Endothelial cell (in vitro differentiated cells): ENCODE data around the gene SLC25A28. TPM values are rescaled to one million over a fixed set of nuclear protein-coding genes. Genes with fewer than 3 reads are reported as not detected.

Source experiments
- DNase-seq: peaks from one replicate; pipeline ENCODE4 v3.0.0; 2021; ENCODE audit warnings: low spot score
- H3K27ac Mint-ChIP-seq: one replicate; pipeline ENCODE4 v1.8.0; 2021; ENCODE audit warnings: mixed read lengths, inconsistent platforms; ENCODE audit not compliant: unreplicated experiment
- H3K27me3 Mint-ChIP-seq: one replicate; pipeline ENCODE4 v1.8.0; 2021; ENCODE audit warnings: mild to moderate bottlenecking, moderate library complexity, mixed read lengths, inconsistent platforms; ENCODE audit not compliant: unreplicated experiment
- H3K36me3 Mint-ChIP-seq: one replicate; pipeline ENCODE4 v1.8.0; 2021; ENCODE audit warnings: mild to moderate bottlenecking, low read depth, mixed read lengths, inconsistent platforms; ENCODE audit not compliant: unreplicated experiment
- H3K4me1 Mint-ChIP-seq: one replicate; pipeline ENCODE4 v1.8.0; 2021; ENCODE audit warnings: mild to moderate bottlenecking, mixed read lengths, inconsistent platforms; ENCODE audit not compliant: unreplicated experiment
- H3K4me3 Mint-ChIP-seq: one replicate; pipeline ENCODE4 v1.8.0; 2021; ENCODE audit warnings: mild to moderate bottlenecking, mixed read lengths, inconsistent platforms; ENCODE audit not compliant: unreplicated experiment
- H3K9me3 Mint-ChIP-seq: one replicate; pipeline ENCODE4 v1.8.0; 2021; ENCODE audit warnings: mixed read lengths, inconsistent platforms; ENCODE audit not compliant: unreplicated experiment
- CTCF ChIP-seq: fragments of 200-600 bp; sonication (generic); IDR thresholded peaks from one replicate; pipeline ENCODE4 v1.5.0; 2021; ENCODE audit warnings: antibody characterized with exemption; ENCODE audit not compliant: unreplicated experiment
- long read RNA-seq: library from polyadenylated mRNA; unstranded; transcript quantifications from one replicate; pipeline ENCODE4 v2.0.0, GENCODE V29; 2020; ENCODE audit not compliant: unreplicated experiment
- total RNA-seq: library from RNA; stranded (reverse); fragmentation: NEBNext Ultra II Directional; extraction: Animal tissue kit (Norgen Biotek cat#: 25700); gene quantifications from one replicate; pipeline ENCODE4 v1.2.1, GENCODE V29; 2021; ENCODE audit not compliant: unreplicated experiment

The SLC25A28 gene
- 34.5 TPM for total RNA-seq
- long read RNA-seq, partial matches to known transcripts, result 2 of 4 reads
- long read RNA-seq, other reads (novel, unspliced or antisense), result 0 of 4 reads

- peak within 1 kb of the TSS; percentile 87 for H3K27ac Mint-ChIP-seq
- TF ChIP-seq CTCF, result no peak
- H3K4me1 Mint-ChIP-seq, result peaks cover 19% of the 10 kb centered on the region
- H3K9me3 Mint-ChIP-seq, result no peaks in the 10 kb centered on the region
- DNase-seq, result peak; percentile 89
- peaks cover 5% of the 10 kb centered on the region for H3K36me3 Mint-ChIP-seq
- H3K4me3 Mint-ChIP-seq, result peak within 1 kb of the TSS; percentile 94
- peaks cover 10% of the 10 kb centered on the region for H3K27me3 Mint-ChIP-seq
These were observed at the start of gene SLC25A28 for GRCh38 chr10:99619851-99620710. Gene SLC25A28 (minus strand): TSS chr10:99620439. CDS start chr10:99620335, 104 bp downstream.

- Mint-ChIP-seq H3K27ac (no peak overlapping the region), H3K27me3 (no peaks in the 10 kb centered on the region), H3K4me1 (no peaks in the 10 kb centered on the region), H3K9me3 (no peaks in the 10 kb centered on the region), H3K36me3 (peaks cover 11% of the 10 kb centered on the region), H3K4me3 (no peak overlapping the region)
- TF ChIP-seq CTCF, result no peak
- DNase-seq, result no peak
These were observed 47.0 kb upstream of the SLC25A28 start for GRCh38 chr10:99667108-99667751.

GRCh38 chr10:99665304-99665703 lies 45.1 kb upstream of the SLC25A28 start:
- no peak for DNase-seq
- TF ChIP-seq CTCF, result no peak
- Mint-ChIP-seq H3K36me3 (peaks cover 11% of the 10 kb centered on the region), H3K4me3 (no peak overlapping the region), H3K9me3 (no peaks in the 10 kb centered on the region), H3K27ac (no peak overlapping the region), H3K4me1 (peaks cover under 1% of the 10 kb centered on the region), H3K27me3 (no peaks in the 10 kb centered on the region)

- DNase-seq, result no peak
- Mint-ChIP-seq H3K36me3 (peaks cover 12% of the 10 kb centered on the region), H3K9me3 (no peaks in the 10 kb centered on the region), H3K27ac (no peak overlapping the region), H3K4me3 (no peak overlapping the region), H3K4me1 (peaks cover 15% of the 10 kb centered on the region), H3K27me3 (no peaks in the 10 kb centered on the region)
- TF ChIP-seq CTCF, result no peak
These were observed 41.1 kb upstream of the SLC25A28 start for GRCh38 chr10:99661377-99661763.
